PFSK-1 (cell line): ENCODE measurements around the gene EARS2.

Source experiments
- POLR2AphosphoS5 ChIP-seq: IDR thresholded peaks from 2 replicates; pipeline ENCODE4 v1.6.1; 2012; ENCODE audit warnings: low read depth, mild to moderate bottlenecking, control low read depth, low read length, moderate library complexity
- TAF1 ChIP-seq: IDR thresholded peaks from 2 replicates; pipeline ENCODE4 v1.6.1; 2012; ENCODE audit warnings: low read length, control low read depth, borderline replicate concordance; ENCODE audit not compliant: insufficient read depth
- TF ChIP-seq, protein P1 (sequence below), 2 experiments: IDR thresholded peaks; 2 replicates each; pipeline versions ENCODE4 v1.6.1 to v1.8.0; 2011 to 2012; ENCODE audit warnings: low read depth in 2 of 2, low read length in 2 of 2, control low read depth in 1 of 2, inconsistent platforms in 1 of 2, mild to moderate bottlenecking in 1 of 2, moderate library complexity in 1 of 2; ENCODE audit not compliant: insufficient read depth in 1 of 2

DNA sequence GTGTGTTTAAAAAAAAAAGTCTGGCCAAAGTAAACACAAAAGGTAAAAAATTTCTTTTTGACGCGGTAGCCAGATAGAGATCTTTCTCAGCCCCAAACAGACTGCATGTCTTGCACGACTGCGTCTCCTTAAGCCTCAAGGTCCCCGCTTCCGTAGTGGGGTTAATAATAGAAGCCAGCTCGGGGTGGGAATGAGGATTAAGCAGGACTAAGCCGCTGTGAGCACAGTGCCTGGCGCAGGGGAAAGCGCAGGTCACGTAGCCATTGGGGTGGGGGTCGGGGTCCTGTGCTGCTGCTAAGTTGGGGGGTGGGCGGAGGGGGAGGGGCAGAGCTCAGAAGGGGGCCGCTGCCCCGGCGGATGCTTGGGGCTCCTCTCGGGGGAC, 47.4 kb downstream of the EARS2 start:
- TF ChIP-seq, protein P1, sequence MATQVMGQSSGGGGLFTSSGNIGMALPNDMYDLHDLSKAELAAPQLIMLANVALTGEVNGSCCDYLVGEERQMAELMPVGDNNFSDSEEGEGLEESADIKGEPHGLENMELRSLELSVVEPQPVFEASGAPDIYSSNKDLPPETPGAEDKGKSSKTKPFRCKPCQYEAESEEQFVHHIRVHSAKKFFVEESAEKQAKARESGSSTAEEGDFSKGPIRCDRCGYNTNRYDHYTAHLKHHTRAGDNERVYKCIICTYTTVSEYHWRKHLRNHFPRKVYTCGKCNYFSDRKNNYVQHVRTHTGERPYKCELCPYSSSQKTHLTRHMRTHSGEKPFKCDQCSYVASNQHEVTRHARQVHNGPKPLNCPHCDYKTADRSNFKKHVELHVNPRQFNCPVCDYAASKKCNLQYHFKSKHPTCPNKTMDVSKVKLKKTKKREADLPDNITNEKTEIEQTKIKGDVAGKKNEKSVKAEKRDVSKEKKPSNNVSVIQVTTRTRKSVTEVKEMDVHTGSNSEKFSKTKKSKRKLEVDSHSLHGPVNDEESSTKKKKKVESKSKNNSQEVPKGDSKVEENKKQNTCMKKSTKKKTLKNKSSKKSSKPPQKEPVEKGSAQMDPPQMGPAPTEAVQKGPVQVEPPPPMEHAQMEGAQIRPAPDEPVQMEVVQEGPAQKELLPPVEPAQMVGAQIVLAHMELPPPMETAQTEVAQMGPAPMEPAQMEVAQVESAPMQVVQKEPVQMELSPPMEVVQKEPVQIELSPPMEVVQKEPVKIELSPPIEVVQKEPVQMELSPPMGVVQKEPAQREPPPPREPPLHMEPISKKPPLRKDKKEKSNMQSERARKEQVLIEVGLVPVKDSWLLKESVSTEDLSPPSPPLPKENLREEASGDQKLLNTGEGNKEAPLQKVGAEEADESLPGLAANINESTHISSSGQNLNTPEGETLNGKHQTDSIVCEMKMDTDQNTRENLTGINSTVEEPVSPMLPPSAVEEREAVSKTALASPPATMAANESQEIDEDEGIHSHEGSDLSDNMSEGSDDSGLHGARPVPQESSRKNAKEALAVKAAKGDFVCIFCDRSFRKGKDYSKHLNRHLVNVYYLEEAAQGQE (IDR thresholded peaks at IDR 0.05; ENCODE audit: insufficient read depth in 1 of 2, low read depth in 2 of 2, low read length in 2 of 2): no peak
- TF ChIP-seq TAF1 (no peak), POLR2AphosphoS5 (no peak)
